Aortic smooth muscle cell (primary cell): ENCODE data around the gene WBP11. TPM values are rescaled to one million over a fixed set of nuclear protein-coding genes. Genes with fewer than 3 reads are reported as not detected.

Experiments used
- total RNA-seq: library from RNA; depleted of rRNA; stranded (reverse); fragments of >200 nt; gene quantifications from 2 replicates; pipeline ENCODE4 v1.2.3, GENCODE V29; 2014

The WBP11 gene
- total RNA-seq: 10.2 and 16.1 TPM in 2 replicates

GRCh38 chr12:14803011-14803829 lies at the start of gene WBP11, which contains the start of gene C12orf60:
TSS of gene WBP11 (minus strand) at chr12:14803478. CDS start at chr12:14801383, 2,095 bp downstream.
TSS of gene C12orf60 (plus strand) at chr12:14803670. CDS start at chr12:14822936, 19,266 bp downstream.

GRCh38 chr12:14843425-14843887 lies 40.2 kb upstream of the WBP11 start, which contains the start of gene ART4:
TSS of gene ART4 (minus strand) at chr12:14843526. CDS start at chr12:14843113, 413 bp downstream.

GRCh38 chr12:14814014-14814413 lies 10.7 kb upstream of the WBP11 start, which contains the start of gene SMCO3:
TSS of gene SMCO3 (minus strand) at chr12:14814182. CDS start at chr12:14806680, 7,502 bp downstream.

Other genes starting within 250 kb of the WBP11 start
- 2.0 and 2.1 TPM in 2 replicates for gene PLBD1, start 235.6 kb downstream of the WBP11 start, total RNA-seq
- under 0.01 TPM in 1 of 2 replicates, not detected in the other for gene GUCY2C, start 106.9 kb downstream of the WBP11 start, total RNA-seq
- 0.79 and 3.9 TPM in 2 replicates for gene C12orf60, start 192 bp upstream of the WBP11 start, total RNA-seq
- 0.13 and 0.37 TPM in 2 replicates for gene SMCO3, start 10.7 kb upstream of the WBP11 start, total RNA-seq
- 0.66 and 3.5 TPM in 2 replicates for gene ART4, start 40.0 kb upstream of the WBP11 start, total RNA-seq
- gene MGP, start 82.4 kb upstream of the WBP11 start, total RNA-seq: 115 and 281 TPM in 2 replicates
- 0.13 and 0.87 TPM in 2 replicates for gene ERP27, start 135.1 kb upstream of the WBP11 start, total RNA-seq
- gene ARHGDIB, start 158.1 kb upstream of the WBP11 start, total RNA-seq: 88.5 and 100 TPM in 2 replicates
- gene PDE6H, start 169.6 kb upstream of the WBP11 start, total RNA-seq: not detected in 2 replicates